Activated gamma-delta T cell (primary cell): Measurements from ENCODE around the gene LYSMD1.

Experiments
- DNase-seq: peaks from one replicate; lab custom pipeline; 2025; lab: John Stamatoyannopoulos, UW

Gene LYSMD1

DNA sequence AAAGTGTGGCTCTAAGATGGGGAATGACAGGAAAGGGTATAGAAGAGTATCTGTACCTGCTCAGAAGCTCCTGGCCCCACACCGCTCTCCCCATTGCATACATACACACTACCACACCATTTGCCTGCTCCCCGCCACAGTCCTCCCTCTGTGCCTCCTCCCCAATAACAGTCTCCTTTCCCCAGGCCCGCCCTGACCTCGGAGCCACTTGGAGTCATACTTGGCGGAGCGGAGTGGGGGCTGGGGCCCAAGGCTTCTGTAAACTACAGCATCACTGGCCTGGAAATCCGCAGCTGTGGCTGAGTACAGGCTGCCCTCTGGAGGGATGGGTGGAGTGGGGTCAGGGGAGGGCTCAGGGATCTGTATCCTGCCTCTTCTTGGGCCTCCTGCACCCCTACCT, 27.9 kb downstream of the LYSMD1 start:
- no peak for DNase-seq

DNA sequence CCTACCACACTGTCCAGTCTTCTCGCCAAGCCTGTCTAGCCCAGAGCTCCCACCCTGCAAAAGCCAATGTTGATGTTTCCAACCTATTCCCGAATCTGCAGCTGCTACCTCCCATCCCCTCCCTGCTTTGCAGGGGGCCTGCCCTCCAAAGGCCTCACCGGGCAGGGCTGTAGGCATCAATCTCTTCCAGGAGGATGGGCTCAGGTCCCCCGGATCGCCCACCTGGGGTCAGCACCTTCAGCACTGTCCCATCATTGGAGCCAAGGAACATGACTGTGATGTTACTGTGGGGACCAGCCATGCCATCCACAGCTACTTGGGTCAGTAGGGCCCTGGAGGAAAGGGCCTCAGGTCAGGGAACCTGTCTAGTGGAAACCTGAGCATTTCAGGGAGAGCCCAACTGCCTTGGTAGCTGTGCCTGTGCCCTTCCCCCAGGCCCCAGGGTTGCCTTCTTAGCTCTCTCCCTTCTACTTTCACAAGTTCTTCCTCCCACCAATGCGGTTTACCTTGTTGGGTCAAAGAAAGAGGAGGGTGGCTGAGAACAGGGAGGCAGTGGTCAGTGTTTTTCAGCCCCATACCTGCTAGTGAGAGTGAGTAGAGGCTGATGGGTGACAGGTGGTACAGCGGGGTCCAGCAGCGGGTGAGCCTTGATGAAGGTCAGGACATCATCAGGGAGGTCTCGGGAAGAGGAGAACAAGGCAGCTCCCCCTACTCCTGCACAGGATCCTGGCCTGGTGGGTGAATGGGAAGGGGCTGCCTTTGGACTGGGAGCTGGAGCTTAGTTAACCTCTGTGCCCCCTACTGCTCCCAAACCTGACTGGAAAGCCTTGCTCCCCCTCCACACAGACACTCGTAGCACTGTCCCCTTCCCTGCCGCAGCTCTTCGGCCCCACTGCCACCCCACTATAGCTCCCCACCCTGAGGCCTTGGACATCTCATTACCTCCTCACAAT, 30.0 kb downstream of the LYSMD1 start:
- DNase-seq, result no peak

DNA sequence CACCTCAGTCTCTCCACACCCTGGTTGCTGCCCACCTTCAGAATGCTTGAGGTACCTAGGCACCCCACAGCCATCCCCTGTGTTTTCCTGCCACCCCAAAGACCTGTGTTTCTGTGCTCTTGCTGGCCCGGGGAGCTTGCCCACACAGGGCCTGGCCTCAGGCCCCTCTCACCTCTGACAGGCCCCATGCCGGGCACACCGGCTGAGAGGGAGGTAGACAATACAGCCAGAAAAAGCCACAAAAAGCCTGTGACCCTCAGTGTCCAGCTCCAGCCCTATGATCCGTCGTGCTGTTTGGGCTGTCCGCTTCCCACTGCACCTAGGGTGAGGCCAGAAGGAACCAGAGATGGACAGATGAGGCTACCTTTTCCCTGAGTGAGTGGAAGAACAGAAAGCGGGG, 30.7 kb downstream of the LYSMD1 start:
- no peak for DNase-seq

DNA sequence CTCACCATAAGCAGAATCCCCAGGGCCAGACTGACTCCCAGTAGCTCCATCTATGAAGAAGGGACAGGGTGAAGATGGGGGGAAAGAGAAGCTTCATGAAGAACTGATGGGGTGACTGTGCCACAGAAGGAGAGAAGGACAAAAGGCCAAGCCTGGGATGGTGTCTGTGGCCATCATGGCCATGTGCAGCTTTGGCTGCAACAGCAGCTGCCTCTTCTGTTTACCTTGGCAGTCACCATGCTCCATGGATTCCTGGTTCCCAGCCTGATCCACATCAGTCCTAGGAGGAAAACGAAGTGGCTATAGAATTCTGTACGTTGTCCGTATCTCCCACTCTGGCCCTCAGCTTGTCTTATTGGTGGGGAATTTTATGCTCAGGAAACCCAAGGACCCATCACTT, 31.3 kb downstream of the LYSMD1 start:
- no peak for DNase-seq

DNA sequence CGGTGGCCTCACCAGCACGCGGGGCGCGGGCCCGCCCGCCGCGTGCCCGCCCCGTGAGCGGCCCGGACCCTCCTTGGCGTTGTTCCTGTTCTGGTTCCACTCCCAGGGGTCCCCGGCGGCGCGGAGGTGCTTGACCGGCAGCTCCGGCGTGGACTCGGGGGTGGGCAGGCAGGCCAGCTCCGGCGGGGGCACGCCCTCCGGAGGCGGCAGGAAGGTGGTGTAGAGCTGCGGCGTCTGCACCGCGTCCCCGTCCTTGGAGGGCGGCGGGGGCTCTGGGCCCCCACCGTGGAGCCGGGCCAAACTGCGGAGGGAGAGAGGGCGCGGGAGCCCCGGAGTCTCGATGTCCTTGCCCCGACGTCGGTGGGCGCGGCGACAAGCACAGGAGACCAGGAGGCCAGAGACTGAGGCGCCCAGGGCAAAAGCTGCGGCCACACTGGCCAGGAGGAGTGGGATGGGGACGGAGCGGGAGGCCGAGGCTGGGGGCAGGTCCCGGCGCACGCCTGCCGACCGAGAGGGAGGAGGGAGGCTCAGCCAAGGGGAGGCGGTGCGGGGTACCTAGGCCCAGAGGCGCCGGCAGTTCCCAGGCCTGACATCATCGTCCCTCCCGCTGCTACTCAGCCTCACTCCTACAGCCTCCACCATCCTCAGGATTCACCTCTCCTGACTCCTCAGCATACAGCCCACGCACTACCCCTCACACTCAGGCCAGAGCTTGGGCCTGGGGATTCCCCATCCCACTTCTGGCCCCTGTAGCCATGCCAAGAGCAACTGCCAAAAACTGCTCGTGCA, 32.5 kb downstream of the LYSMD1 start:
- DNase-seq, result no peak

DNA sequence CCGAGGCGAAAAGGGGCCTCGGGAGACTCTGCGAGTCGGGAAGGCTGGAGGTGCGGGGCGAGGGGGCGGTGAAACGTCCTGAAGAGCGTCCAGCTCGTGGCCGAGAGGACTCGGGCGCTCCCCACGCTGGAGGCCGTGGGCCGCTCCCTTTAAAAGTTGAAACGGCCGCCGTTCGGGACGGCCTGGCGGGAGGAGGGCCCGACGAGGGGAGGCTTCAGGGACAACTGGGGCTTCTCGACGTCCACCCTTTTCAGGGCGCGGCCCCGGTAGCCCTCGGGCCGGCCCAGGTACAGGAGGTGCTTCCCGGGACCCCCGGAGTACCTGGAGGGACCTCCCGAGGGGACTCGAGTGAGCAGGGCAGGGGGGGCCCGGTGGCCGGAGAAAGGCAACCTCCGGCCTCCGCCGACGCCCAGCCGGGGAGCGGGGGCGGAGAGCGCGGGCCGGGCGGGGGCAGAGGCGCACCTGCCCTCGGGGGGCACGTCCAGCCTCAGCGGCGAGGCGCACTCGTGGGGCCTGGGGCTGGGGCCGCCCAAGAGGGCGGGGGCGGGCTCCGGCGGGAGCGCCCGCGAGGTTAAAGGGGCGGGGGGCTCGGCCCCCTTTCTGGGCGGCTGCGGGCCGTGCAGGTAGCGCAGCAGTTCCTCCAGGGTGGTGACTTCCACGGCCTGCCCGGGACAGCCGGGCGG, 33.2 kb downstream of the LYSMD1 start:
- no peak for DNase-seq

DNA sequence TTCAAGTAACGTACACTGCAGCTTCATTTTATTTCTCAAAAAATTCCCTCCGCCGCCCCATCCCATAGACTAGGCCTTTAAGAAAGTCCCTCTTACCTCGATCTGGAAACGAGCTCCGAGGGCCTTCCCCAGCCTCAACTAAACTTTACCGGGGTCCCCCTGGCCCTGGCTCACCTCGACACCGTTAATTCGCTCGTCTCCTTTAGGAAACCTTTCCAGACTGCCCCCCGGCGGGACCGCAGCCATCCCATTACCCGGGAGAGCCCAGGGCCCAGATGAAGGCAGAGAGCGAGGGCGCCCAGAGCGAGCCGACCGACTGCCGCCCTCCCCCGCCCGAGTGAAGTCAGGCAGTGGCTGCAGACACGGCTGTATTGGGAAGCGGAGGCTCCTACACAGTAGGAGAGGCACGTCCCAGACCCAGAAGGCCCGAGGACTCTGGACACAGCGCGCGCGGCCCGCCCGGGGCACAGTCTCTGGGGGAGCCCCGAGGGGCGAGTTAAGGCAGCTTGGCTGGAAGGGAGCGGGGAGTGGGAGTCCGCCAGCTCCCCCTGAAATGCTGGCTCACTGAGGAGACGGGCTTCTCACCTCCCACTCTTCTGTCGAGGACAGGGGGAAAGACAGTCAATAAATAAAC, 33.9 kb downstream of the LYSMD1 start:
- DNase-seq, result no peak

DNA sequence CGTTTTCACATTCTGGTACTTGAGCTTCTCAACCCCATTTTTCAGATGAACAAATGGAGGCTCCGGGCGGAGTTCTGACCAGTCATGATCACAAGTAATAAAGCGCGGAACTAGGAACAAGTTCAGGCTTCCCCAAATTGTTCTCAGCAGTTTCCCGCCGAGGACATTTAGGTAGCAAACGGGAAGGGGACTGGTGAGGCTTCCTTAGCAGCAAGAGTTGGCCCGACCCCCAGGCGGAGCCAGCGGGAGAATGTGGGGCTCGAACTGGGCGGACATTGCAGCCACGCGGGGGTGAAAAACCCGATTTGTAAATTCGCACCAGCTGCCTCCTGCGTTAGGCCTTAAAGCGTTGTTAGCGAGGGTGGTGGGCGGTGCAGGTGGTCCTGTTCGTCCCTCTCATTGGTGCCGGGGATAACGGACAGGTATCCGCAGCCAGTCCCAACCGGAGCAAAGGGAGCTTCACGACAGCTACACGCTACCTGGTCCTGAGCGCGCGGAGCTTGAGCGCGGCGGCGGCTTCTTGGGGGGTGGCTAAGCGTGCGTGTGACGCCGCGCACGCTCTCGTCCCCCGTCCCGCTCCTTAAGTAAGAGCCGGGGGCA, 34.6 kb downstream of the LYSMD1 start:
- DNase-seq, result no peak

DNA sequence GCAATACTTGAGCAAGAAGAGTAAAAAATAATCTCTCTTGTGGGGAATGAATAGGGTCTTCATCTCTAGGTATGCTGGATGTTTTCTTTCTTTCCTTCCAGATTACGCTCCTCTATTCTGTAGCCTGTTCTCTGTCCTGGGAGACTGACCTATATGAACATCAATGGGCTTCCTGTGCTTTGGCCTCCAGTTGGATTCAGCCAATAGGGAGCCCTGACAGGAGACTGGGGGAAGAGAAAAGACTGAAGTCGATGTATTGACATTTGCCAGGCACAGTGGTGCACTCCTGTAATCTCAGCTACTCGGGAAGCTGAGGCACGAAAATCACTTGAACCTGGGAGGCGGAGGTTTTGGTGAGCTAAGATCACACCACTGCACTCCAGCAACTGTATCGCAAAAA, 36.9 kb downstream of the LYSMD1 start:
- DNase-seq, result no peak

DNA sequence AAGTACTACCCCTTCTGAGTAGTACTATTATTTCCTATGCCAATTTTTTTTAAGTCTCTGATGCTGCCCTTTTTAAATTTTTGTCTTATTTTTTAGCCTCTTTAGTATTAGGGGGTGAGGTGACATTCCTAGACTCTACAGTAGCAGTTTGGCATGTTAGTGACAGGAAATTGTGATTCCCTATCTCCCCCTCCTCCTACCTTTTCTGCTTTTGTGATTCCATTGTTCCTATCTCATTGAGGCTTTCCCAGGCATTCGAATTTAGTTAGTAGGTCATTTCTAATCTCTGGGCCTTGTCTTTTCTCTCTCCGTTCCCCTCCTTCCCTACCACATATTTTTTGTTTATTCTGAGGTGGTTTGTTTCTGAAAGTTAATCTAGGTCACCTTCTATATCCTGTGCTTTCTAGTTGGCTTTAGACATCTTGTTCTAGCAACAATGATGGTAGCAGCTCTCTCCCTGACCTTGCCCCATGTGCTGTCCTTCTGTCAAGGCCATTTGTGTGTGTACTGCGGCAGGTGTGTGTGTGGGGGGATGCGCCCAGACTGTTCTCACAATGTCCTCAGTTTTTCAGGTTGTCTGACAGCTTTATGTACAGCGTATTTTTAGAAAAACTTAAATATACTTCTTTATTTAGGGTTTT, 40.8 kb downstream of the LYSMD1 start:
- no peak for DNase-seq

DNA sequence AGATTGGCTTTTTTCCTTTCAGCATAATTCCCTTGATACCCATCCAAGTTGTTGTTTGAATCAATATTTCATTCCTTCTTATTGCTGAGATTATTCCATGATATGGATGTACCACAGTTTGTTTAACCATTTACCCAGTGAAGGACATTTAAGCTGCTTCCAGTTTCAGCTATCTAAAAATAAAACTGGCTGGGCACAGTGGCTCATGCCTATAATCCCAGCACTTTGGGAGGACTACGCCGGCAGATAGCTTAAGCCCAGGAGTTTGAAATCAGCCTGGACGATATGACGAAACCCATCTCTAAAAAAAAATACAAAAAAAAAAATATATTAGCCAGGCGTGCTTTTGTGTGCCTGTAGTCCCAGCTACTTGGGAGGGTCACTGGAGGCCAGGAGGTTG, 51.8 kb downstream of the LYSMD1 start:
- no peak for DNase-seq
